Thoracic aorta (tissue), 2 donors: Measurements from ENCODE around the gene SMOC2. TPM values are rescaled to one million over a fixed set of nuclear protein-coding genes. Genes with fewer than 3 reads are reported as not detected.

Experiments used
- ATAC-seq: fragments of 150-250 bp; one replicate; pipeline ENCODE4 v1.8.0; 2017; ENCODE audit warnings: low read depth; ENCODE audit not compliant: insufficient number of reproducible peaks, low FRiP score
- DNase-seq: peaks from one replicate; pipeline ENCODE4 v3.0.0-alpha.2; 2020; ENCODE audit warnings: low spot score
- H3K27ac ChIP-seq, 2 donors: fragments of 200-600 bp; sonication (generic); 1 replicate in 1 of 2; 2 replicates in 1 of 2; pipeline ENCODE4 v1.5.1; 2016; ENCODE audit warnings: mild to moderate bottlenecking in 2 of 2, moderate library complexity in 2 of 2
- H3K27me3 ChIP-seq: fragments of 200-600 bp; sonication (generic); replicated peaks from 2 replicates; pipeline ENCODE4 v1.6.0; 2016; ENCODE audit warnings: mild to moderate bottlenecking; ENCODE audit not compliant: insufficient read depth
- H3K36me3 ChIP-seq: fragments of 200-600 bp; sonication (generic); one replicate; pipeline ENCODE4 v1.5.1; 2016
- H3K4me1 ChIP-seq, 2 donors: fragments of 200-600 bp; sonication (generic); 1 replicate in 1 of 2; 2 replicates in 1 of 2; pipeline versions ENCODE4 v1.5.1 to v1.6.0; 2016; ENCODE audit warnings: low read depth in 2 of 2, mild to moderate bottlenecking in 1 of 2; ENCODE audit not compliant: control insufficient read depth in 1 of 2
- H3K4me3 ChIP-seq: fragments of 200-600 bp; sonication (generic); 2 replicates; pipeline ENCODE4 v1.5.1; 2016; ENCODE audit warnings: mild to moderate bottlenecking
- H3K9me3 ChIP-seq: fragments of 200-600 bp; sonication (generic); 2 replicates; pipeline ENCODE4 v1.5.1; 2016
- total RNA-seq, 2 donors: library from RNA; depleted of rRNA; stranded (reverse); fragments of >200 nt; gene quantifications; one replicate each; pipeline versions ENCODE4 v1.1.0 to v1.2.3, GENCODE V29; 2016
- TF ChIP-seq, protein P1 (sequence below): fragments of 200-600 bp; sonication (generic); IDR thresholded peaks from one replicate; pipeline ENCODE4 v1.5.1; 2019; ENCODE audit warnings: antibody characterized with exemption

The SMOC2 gene
- total RNA-seq, 2 donors from 2014 or later = 334 to 424 TPM

DNA sequence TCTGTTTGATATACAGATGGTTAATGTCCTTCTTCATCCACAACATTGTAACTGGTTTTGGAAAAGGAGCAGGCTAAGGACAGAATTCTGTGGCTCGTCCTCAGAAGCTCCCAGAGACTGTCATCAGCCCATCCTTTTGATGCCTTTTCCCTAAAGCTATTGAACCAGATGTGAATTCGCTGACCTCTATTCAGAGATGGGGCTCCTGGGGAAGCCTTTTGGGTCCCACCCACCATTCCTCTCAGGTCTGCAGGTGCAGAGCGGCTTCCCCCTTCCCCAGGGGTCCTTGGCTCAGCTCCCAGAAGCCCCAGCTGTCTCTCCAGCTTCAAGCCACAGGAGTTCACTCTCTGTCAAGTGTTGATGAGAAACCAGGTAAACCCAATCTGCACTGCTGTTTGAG is 191.7 kb downstream of the SMOC2 start:
- Histone ChIP-seq H3K9me3 (no peaks in the 10 kb centered on the region), H3K27ac (no peak overlapping the region)
- DNase-seq = no peak

DNA sequence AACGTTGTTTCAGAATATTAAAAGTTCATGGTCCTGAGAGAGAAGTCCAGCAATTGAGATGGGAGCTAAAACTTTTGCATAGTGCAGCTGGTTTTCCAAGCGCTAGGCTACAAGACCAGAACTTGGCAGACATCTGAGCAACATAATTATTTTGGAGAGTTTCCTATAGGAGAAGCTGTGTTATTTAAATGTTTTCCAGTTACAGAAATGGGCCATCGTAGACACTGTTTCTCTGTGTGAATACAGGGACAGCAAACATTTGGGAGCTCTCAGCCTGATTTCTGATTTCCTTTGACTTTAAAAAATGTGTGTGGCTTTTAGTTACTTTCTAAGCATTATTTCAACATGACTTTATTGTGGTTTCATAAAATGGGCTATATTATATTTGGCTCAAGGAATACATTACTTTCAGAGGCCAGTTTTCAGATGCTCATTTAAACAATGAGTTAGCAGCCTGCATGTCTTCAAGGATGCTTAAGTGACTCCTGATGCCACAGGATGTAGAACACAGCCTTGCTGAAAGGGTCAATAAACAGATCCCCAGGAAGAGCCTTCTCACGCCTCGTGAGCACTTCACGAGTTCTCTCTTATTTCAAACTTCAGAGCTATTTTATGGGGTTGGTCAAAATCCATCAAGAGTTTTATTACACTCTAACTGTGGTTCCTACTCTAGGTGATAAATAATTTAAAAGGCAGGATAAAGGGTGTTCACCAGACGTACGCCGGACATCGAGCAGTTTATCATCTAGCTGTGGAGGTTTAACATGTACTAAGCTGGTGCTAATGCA is 193.8 kb downstream of the SMOC2 start:
- Histone ChIP-seq H3K27ac (no peak overlapping the region), H3K36me3 (no peaks in the 10 kb centered on the region), H3K4me1 (peaks cover 8 to 39% of the 10 kb centered on the region in 2 donors), H3K4me3 (no peak overlapping the region), H3K9me3 (no peaks in the 10 kb centered on the region), H3K27me3 (no peaks in the 10 kb centered on the region)
- ATAC-seq (no peak), DNase-seq (no peak)
- TF ChIP-seq, protein P1, sequence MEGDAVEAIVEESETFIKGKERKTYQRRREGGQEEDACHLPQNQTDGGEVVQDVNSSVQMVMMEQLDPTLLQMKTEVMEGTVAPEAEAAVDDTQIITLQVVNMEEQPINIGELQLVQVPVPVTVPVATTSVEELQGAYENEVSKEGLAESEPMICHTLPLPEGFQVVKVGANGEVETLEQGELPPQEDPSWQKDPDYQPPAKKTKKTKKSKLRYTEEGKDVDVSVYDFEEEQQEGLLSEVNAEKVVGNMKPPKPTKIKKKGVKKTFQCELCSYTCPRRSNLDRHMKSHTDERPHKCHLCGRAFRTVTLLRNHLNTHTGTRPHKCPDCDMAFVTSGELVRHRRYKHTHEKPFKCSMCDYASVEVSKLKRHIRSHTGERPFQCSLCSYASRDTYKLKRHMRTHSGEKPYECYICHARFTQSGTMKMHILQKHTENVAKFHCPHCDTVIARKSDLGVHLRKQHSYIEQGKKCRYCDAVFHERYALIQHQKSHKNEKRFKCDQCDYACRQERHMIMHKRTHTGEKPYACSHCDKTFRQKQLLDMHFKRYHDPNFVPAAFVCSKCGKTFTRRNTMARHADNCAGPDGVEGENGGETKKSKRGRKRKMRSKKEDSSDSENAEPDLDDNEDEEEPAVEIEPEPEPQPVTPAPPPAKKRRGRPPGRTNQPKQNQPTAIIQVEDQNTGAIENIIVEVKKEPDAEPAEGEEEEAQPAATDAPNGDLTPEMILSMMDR = no peak

More for the DNA sequence above, 191.7 kb downstream of the SMOC2 start:
- TF ChIP-seq, protein P1 = no peak
- H3K36me3 ChIP-seq = no peaks in the 10 kb centered on the region
- H3K4me1 ChIP-seq = peaks cover 0 to 21% of the 10 kb centered on the region in 2 donors
- no peak overlapping the region for H3K4me3 ChIP-seq
- no peak for ATAC-seq
- H3K27me3 ChIP-seq = no peaks in the 10 kb centered on the region

DNA sequence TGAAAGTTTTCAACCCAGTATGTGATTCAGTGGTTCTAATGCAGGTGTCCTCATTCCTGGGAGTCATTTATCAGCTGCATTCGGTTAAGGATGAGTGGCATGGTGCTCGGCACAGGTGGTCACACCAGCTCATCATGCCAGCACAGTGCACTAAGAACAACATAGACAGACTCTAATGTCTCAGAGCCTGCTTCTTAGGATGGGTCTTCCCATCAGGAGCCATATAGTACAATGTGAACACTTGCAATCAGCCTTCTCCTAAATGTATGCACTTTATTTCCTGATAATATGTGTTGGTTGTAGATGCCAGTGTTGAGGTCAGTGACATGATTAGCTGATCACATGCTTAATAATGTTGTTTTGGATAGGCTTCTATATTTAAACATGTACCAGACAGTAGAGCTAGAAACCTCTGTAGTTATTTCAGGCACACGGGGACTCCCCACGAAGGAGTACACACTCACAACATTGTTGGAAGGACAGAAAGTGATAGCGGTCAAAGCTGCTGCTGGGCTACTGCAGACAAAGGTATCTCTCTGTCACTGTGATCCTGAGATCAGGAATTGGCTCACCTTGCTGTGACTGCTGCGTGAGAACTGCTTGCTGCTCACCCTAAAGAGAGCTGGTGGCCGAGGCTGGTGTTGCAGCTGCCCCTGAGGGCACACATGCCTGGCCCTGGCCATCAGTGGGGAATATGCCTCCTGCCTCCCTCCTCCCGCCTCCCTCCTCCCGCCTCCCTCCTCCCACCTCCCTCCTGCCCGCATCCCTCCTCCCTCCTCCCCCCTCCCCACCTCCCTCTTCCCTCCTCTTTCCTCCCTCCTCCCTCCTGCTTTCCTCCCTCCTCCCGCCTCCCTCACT is 195.4 kb downstream of the SMOC2 start:
- ATAC-seq (no peak), DNase-seq (no peak)
- H3K27me3 ChIP-seq = no peaks in the 10 kb centered on the region
- no peaks in the 10 kb centered on the region for H3K36me3 ChIP-seq
- peaks cover 16 to 56% of the 10 kb centered on the region in 2 donors for H3K4me1 ChIP-seq
- no peak overlapping the region for H3K27ac ChIP-seq
- TF ChIP-seq, protein P1 = peak; percentile 10
- no peaks in the 10 kb centered on the region for H3K9me3 ChIP-seq
- no peak overlapping the region for H3K4me3 ChIP-seq

DNA sequence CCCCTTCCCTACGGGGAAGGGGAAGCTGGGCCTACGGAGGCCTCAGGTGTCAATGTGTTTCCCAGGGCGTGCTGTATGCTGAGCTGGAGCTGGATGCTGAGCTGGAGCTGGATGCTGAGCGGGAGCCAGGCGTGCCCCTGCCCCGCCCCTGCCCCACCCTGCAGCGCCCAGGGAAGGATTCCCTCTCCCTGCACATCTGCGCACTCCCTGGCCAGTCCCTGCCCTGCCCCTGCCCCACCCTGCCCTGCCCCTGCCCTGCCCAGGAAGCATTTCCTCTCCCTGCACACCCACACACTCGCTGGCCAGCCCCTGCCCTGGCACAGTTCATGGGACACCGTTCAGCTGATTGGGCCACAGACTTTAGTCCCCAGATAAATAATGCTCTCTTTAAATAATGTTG is 196.8 kb downstream of the SMOC2 start:
- no peak for ATAC-seq
- TF ChIP-seq, protein P1 = no peak
- Histone ChIP-seq H3K27ac (no peak overlapping the region), H3K4me1 (peaks cover 19 to 58% of the 10 kb centered on the region in 2 donors), H3K4me3 (no peak overlapping the region), H3K36me3 (peaks cover 5% of the 10 kb centered on the region), H3K27me3 (no peaks in the 10 kb centered on the region), H3K9me3 (no peaks in the 10 kb centered on the region)
- DNase-seq = no peak
